ENCODE measurements around the gene PTGES2. TPM values are rescaled to one million over a fixed set of nuclear protein-coding genes. Genes with fewer than 3 reads are reported as not detected.

Gene PTGES2
- total and polyA plus RNA-seq, 2 of the 13 experiments (the other 11 are each of a cell fraction or from before 2014, with no cell fraction given): 63.7 to 79.8 TPM

GRCh38 chr9:128072144-128073021 is 55.1 kb downstream of the PTGES2 start:
- peak overlapping the region; percentile 8 for H3K9ac ChIP-seq (ENCODE audit: insufficient read depth, low read depth, low read length)
- WGBS (ENCODE audit: low lambda C conversion rate): 14% methylated on average over 5 of the region's 5 CpGs

More at GRCh38 chr9:128072144-128073021, 55.1 kb downstream of the PTGES2 start:
- no peaks in the 10 kb centered on the region for H3K9me3 ChIP-seq (ENCODE audit: low read length)
- no peaks in the 10 kb centered on the region for H4K20me1 ChIP-seq (ENCODE audit: insufficient read depth, low read length)
- in situ Hi-C loops (cut with HindIII; ENCODE audit: extremely low pct_ligation_motif_present, low pct_unique_long_range_greater_than_20kb): no loop called here
- intact Hi-C loops (cut with micrococcal nuclease; ENCODE audit: unreplicated experiment): no loop called here
- peak overlapping the region; percentile 53 for H3K4me2 ChIP-seq (ENCODE audit: low read depth, low read length)
- H3K79me2 ChIP-seq (ENCODE audit: insufficient read depth, low read length): peaks cover 25% of the 10 kb centered on the region
- H2AFZ ChIP-seq (ENCODE audit: low read length): no peak overlapping the region
- H3K27ac ChIP-seq (ENCODE audit: extremely low read length, insufficient read depth, low read length): peak overlapping the region; percentile 51
- no TSS peak for BruUV-seq (replicated peaks)
- FAIRE-seq: peak; percentile 60
- ChIA-PET CTCF (ENCODE audit: low intra/inter-chr PET ratio, low total read pairs) (no interaction called here), POLR2A (interaction anchor here (0.7 to 3.7 kb wide), 6 partner anchors 15 to 122 kb away, joined by 3 to 16 read pairs (median 4); no protein-coding TSS in a partner anchor)
- H3K4me3 ChIP-seq (replicated peaks in 1 of 3; ENCODE audit: insufficient read depth in 1 of 3, low read depth in 2 of 3, low read length in 3 of 3): peak overlapping the region in 2 of 3 experiments; percentile 6 to 9; a peak in 1 of 6 replicates
- ATAC-seq: no peak
- 0 out of 5 replicates have a peak, but pooled peaks cover 0 to 3% of the 10 kb centered on the region in 2 experiments for H3K36me3 ChIP-seq (replicated peaks in 1 of 2; ENCODE audit: control insufficient read depth in 1 of 2, insufficient read depth in 2 of 2, low read length in 2 of 2)
- no peaks in the 10 kb centered on the region; a peak in 1 of 5 replicates for H3K27me3 ChIP-seq (ENCODE audit: control insufficient read depth in 1 of 2, insufficient read depth in 2 of 2, low read length in 2 of 2)
- TF ChIP-seq NFIC (IDR thresholded peaks at IDR 0.05; ENCODE audit: low read length) (0 out of 2 replicates have a peak, but pooled peaks have one; percentile 27), REXO4 (CRISPR knock-in tag; IDR thresholded peaks at IDR 0.05; ENCODE audit: borderline replicate concordance) (no peak), ZSCAN12 (CRISPR knock-in tag; IDR thresholded peaks at IDR 0.05) (no peak), HNF4A (CRISPR knock-in tag; IDR thresholded peaks at IDR 0.05) (0 out of 2 replicates have a peak, but pooled peaks have one; percentile 9), ZNF251 (CRISPR knock-in tag; IDR thresholded peaks at IDR 0.05) (no peak), ZFP90 (CRISPR knock-in tag; IDR thresholded peaks at IDR 0.05; ENCODE audit: borderline replicate concordance) (no peak), ZNF878 (CRISPR knock-in tag; IDR thresholded peaks at IDR 0.05) (peak; percentile 4; the same call in 1 of the 2 replicates), ZNF549 (CRISPR knock-in tag; IDR thresholded peaks at IDR 0.05) (no peak), GABPA (IDR thresholded peaks at IDR 0.05; ENCODE audit: low read depth, low read length) (no peak), GABPA (CRISPR knock-in tag; IDR thresholded peaks at IDR 0.05; ENCODE audit: low read depth) (peak; percentile 36; the same call in 1 of the 2 replicates), FOSL2 (CRISPR knock-in tag; IDR thresholded peaks at IDR 0.05) (no peak), ONECUT2 (CRISPR knock-in tag; IDR thresholded peaks at IDR 0.05) (no peak), ZNF143 (CRISPR knock-in tag; IDR thresholded peaks at IDR 0.05) (0 out of 2 replicates have a peak, but pooled peaks have one; percentile 27), GRHL1 (CRISPR knock-in tag; conservative IDR thresholded peaks at IDR 0.05) (no peak), MTA1 (CRISPR knock-in tag; IDR thresholded peaks at IDR 0.05; ENCODE audit: borderline replicate concordance) (no peak), ZNF850 (CRISPR knock-in tag; conservative IDR thresholded peaks at IDR 0.05) (no peak), LCORL (IDR thresholded peaks at IDR 0.05) (0 out of 2 replicates have a peak, but pooled peaks have one; percentile 24), LCORL (CRISPR knock-in tag; IDR thresholded peaks at IDR 0.05) (no peak)
- TF ChIP-seq, protein P1, sequence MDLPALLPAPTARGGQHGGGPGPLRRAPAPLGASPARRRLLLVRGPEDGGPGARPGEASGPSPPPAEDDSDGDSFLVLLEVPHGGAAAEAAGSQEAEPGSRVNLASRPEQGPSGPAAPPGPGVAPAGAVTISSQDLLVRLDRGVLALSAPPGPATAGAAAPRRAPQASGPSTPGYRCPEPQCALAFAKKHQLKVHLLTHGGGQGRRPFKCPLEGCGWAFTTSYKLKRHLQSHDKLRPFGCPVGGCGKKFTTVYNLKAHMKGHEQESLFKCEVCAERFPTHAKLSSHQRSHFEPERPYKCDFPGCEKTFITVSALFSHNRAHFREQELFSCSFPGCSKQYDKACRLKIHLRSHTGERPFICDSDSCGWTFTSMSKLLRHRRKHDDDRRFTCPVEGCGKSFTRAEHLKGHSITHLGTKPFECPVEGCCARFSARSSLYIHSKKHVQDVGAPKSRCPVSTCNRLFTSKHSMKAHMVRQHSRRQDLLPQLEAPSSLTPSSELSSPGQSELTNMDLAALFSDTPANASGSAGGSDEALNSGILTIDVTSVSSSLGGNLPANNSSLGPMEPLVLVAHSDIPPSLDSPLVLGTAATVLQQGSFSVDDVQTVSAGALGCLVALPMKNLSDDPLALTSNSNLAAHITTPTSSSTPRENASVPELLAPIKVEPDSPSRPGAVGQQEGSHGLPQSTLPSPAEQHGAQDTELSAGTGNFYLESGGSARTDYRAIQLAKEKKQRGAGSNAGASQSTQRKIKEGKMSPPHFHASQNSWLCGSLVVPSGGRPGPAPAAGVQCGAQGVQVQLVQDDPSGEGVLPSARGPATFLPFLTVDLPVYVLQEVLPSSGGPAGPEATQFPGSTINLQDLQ (CRISPR knock-in tag; IDR thresholded peaks at IDR 0.05): no peak
- TF ChIP-seq, protein P2, sequence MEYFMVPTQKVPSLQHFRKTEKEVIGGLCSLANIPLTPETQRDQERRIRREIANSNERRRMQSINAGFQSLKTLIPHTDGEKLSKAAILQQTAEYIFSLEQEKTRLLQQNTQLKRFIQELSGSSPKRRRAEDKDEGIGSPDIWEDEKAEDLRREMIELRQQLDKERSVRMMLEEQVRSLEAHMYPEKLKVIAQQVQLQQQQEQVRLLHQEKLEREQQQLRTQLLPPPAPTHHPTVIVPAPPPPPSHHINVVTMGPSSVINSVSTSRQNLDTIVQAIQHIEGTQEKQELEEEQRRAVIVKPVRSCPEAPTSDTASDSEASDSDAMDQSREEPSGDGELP (IDR thresholded peaks at IDR 0.05; ENCODE audit: borderline replicate concordance, low read depth): peak; percentile 84; the same call in 1 of the 2 replicates
- no peak for DNase-seq (ENCODE audit: low spot score)
- H3K4me1 ChIP-seq (ENCODE audit: insufficient read depth, low read length): peaks cover 55% of the 10 kb centered on the region
